CD4-positive, alpha-beta T cell treated with Interleukin-6 at 100 ng/mL for 8 hours (primary cell): ENCODE measurements around the gene ARHGAP20.

Source experiments
- DNase-seq: peaks from one replicate; pipeline ENCODE4 v3.0.0-alpha.2; 2020; ENCODE audit warnings: mixed read lengths, low spot score

ARHGAP20 gene

DNA sequence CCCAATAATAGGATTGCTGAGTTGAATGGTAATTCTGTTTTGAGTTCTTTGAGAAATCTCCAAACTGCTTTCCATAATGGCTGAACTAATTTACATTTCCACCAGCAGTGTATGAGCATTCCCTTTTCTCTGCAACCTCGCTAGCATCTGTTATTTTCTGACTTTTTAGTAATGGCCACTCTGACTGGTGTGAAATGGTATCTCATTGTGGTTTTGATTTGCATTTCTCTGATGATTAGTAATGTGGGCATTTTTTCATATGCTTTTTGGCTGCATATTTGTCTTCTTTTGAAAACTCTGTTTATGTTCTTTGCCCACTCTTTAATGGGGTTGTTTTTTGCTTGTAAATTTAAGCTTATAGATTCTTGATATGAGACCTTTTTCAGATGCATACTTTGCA is 185.1 kb downstream of the ARHGAP20 start:
- no peak for DNase-seq
